Gastrocnemius medialis (tissue), 4 donors: Measurements from ENCODE around the gene CTNNA2. TPM values are rescaled to one million over a fixed set of nuclear protein-coding genes. Genes with fewer than 3 reads are reported as not detected.

Experiments used
- ATAC-seq, 2 donors: fragments of 150-250 bp; one replicate each; pipeline ENCODE4 v1.9.1; 2016
- DNase-seq, 2 donors: peaks; one replicate each; pipeline ENCODE4 v3.0.0-alpha.2; 2019
- H3K27ac ChIP-seq, 4 donors: fragments of 200-600 bp; sonication (generic); 1 replicate in 1 of 4; 2 replicates in 3 of 4; pipeline ENCODE4 v1.5.1; 2016 to 2018; ENCODE audit warnings: mild to moderate bottlenecking in 2 of 4, moderate library complexity in 1 of 4
- H3K27me3 ChIP-seq, 3 donors: fragments of 200-600 bp; sonication (generic) in 2 of 3; 1 replicate in 1 of 3; 2 replicates in 2 of 3; pipeline versions ENCODE4 v1.5.1 to v1.6.0; 2016 to 2019; ENCODE audit warnings: mild to moderate bottlenecking in 1 of 3, moderate library complexity in 1 of 3
- H3K36me3 ChIP-seq, 2 donors: fragments of 200-600 bp; sonication (generic) in 1 of 2; one replicate each; pipeline ENCODE4 v1.5.1; 2017 to 2018
- H3K4me1 ChIP-seq, 2 donors: fragments of 200-600 bp; sonication (generic) in 1 of 2; one replicate each; pipeline ENCODE4 v1.5.1; 2016 to 2017; ENCODE audit warnings: mild to moderate bottlenecking in 2 of 2
- H3K4me3 ChIP-seq, 4 donors: fragments of 200-600 bp; sonication (generic) in 3 of 4; 1 replicate in 1 of 4; 2 replicates in 3 of 4; pipeline ENCODE4 v1.5.1; 2016 to 2019; ENCODE audit warnings: mild to moderate bottlenecking in 2 of 4
- H3K9me3 ChIP-seq, 3 donors: fragments of 200-600 bp; sonication (generic) in 2 of 3; 1 replicate in 1 of 3; 2 replicates in 2 of 3; pipeline ENCODE4 v1.5.1; 2016 to 2019
- POLR2A ChIP-seq, 2 donors: fragments of 450-650 bp; IDR thresholded peaks; one replicate each; pipeline ENCODE4 v1.6.1; 2017; ENCODE audit warnings: antibody characterized with exemption in 2 of 2, mild to moderate bottlenecking in 2 of 2, moderate library complexity in 2 of 2
- in situ Hi-C, 4 donors: fragments of 200-750 bp; cut with MboI; loops; one replicate each; pipeline versions ENCODE4 v1.15.0 to v1.8.0; 2017; ENCODE audit warnings: low sequenced_read_pairs in 4 of 4
- intact Hi-C: fragments of 100-400 bp; cut with DNase I; formaldehyde crosslinking; loops from one replicate; pipeline ENCODE4 v1.15.1; 2023; ENCODE audit warnings: low total_unique reads
- total RNA-seq, 4 donors: library from RNA; depleted of rRNA; stranded (reverse); fragments of >200 nt; gene quantifications; one replicate each; pipeline versions ENCODE4 v1.1.0 to v1.2.3, GENCODE V29; 2016
- TF ChIP-seq, protein P1 (sequence below), 5 experiments: fragments of 450-650 bp in 3 of 5; fragments of 200-600 bp in 2 of 5; sonication (generic) in 2 of 5; IDR thresholded peaks in 4 of 5; conservative IDR thresholded peaks in 1 of 5; 1 replicate in 4 of 5; 2 replicates in 1 of 5; pipeline ENCODE4 v1.5.1; 2016 to 2019; ENCODE audit warnings: antibody characterized with exemption in 5 of 5, mild to moderate bottlenecking in 3 of 5, moderate library complexity in 3 of 5

Gene CTNNA2
- total RNA-seq, 4 donors from 2014 or later, result not detected

DNA sequence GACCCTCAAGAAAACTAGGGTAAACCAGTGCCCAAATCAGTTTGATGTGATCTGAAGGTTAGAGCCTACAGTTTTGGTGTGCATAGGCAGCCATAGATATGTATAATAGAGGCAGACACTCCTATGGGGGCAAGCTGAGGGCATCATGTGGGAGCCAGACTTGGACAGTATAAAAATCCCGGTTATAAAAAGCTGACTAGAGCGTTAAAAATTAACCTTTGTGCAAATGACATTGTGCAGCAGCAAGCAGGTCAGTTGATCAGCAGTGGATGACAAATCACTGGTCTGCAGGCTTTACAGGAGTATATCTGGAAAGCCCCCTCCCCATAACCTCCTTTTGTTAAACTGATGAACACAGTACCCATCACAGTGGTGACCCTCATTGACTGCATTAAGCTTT, 107.8 kb downstream of the CTNNA2 start:
- intact Hi-C loops (no loop called here), in situ Hi-C loops (no loop called here)
- ATAC-seq, result no peak
- Histone ChIP-seq H3K36me3 (no peaks in the 10 kb centered on the region), H3K4me1 (no peaks in the 10 kb centered on the region), H3K27ac (no peak overlapping the region), H3K9me3 (no peaks in the 10 kb centered on the region), H3K4me3 (no peak overlapping the region), H3K27me3 (no peaks in the 10 kb centered on the region)
- TF ChIP-seq, protein P1, sequence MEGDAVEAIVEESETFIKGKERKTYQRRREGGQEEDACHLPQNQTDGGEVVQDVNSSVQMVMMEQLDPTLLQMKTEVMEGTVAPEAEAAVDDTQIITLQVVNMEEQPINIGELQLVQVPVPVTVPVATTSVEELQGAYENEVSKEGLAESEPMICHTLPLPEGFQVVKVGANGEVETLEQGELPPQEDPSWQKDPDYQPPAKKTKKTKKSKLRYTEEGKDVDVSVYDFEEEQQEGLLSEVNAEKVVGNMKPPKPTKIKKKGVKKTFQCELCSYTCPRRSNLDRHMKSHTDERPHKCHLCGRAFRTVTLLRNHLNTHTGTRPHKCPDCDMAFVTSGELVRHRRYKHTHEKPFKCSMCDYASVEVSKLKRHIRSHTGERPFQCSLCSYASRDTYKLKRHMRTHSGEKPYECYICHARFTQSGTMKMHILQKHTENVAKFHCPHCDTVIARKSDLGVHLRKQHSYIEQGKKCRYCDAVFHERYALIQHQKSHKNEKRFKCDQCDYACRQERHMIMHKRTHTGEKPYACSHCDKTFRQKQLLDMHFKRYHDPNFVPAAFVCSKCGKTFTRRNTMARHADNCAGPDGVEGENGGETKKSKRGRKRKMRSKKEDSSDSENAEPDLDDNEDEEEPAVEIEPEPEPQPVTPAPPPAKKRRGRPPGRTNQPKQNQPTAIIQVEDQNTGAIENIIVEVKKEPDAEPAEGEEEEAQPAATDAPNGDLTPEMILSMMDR (IDR thresholded peaks at IDR 0.05 in 4 of 5, conservative IDR thresholded peaks at IDR 0.05 in 1 of 5), result no peak
- TF ChIP-seq POLR2A (IDR thresholded peaks at IDR 0.05), result no peak
- no peak for DNase-seq

DNA sequence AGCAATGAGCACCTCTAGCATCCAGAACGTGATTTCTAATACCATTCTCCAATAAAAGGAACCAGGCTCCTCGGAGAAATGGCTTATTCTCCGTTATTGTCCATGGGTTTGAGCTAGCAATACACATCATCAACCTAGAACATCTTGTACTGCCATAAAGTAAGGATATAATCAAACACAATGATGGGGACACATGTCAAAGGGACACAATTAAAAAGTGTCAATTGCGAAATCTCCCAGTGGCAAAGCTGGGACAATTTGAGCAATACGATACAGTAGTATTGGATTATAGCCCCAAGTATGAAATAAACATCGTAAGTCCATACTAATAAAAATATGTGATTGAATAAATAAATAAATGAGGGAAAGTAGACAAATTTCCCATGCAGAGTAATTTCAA, 108.4 kb downstream of the CTNNA2 start:
- in situ Hi-C loops, result no loop called here
- no peaks in the 10 kb centered on the region for H3K27me3 ChIP-seq

DNA sequence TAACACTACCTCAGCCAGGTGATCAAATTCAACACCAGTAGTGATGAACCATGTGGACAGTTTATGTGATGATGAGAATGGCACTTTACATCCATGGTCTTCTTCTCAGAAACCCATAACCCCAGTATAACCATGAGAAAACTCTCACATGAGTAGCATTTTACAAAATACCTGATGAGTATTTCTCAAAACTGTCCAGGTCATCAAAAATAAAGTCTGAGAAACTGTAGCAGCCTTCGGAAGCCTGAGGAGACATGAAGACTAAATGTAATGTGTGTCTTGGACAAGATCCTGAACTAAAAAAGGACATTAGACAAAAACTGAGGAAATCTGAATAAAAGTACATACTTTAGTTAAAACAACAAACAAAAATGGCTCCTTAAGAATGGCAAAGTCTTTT, 108.9 kb downstream of the CTNNA2 start:
- intact Hi-C loops, result no loop called here
- H3K9me3 ChIP-seq, result no peaks in the 10 kb centered on the region
- DNase-seq, result no peak
- H3K27ac ChIP-seq, result no peak overlapping the region
- no peaks in the 10 kb centered on the region for H3K27me3 ChIP-seq
- no peak for ATAC-seq
- in situ Hi-C loops, result no loop called here
- H3K4me3 ChIP-seq, result no peak overlapping the region
- TF ChIP-seq, protein P1 (IDR thresholded peaks at IDR 0.05 in 4 of 5, conservative IDR thresholded peaks at IDR 0.05 in 1 of 5), result no peak
- no peak for TF ChIP-seq POLR2A (IDR thresholded peaks at IDR 0.05)
- no peaks in the 10 kb centered on the region for H3K4me1 ChIP-seq
- no peaks in the 10 kb centered on the region for H3K36me3 ChIP-seq

More for the DNA sequence above, 108.4 kb downstream of the CTNNA2 start:
- H3K36me3 ChIP-seq, result no peaks in the 10 kb centered on the region
- TF ChIP-seq POLR2A (IDR thresholded peaks at IDR 0.05), result no peak
- TF ChIP-seq, protein P1 (IDR thresholded peaks at IDR 0.05 in 4 of 5, conservative IDR thresholded peaks at IDR 0.05 in 1 of 5), result no peak
- no peak overlapping the region for H3K27ac ChIP-seq
- no peaks in the 10 kb centered on the region for H3K9me3 ChIP-seq
- H3K4me1 ChIP-seq, result no peaks in the 10 kb centered on the region
- no peak overlapping the region for H3K4me3 ChIP-seq
- DNase-seq (no peak), ATAC-seq (no peak)
- intact Hi-C loops, result no loop called here

DNA sequence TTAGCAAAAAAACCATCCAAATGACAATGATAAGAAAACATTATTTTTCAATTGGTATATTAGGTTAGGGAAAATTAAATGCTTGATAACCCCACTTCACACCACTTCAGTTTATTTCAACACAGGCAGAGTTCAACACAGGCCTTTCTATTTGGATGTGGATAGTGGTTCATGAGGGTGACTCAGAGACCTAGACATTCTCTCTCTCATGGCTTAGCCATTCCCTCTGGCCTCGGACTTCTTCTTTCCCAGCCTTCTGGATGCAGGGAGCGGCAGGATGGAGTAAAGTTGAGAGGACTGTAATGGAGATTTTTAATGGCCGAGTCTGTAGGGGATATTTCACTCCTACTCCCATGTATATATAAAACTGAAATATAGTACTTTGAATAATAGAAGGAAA, 109.7 kb downstream of the CTNNA2 start:
- no peaks in the 10 kb centered on the region for H3K9me3 ChIP-seq
- no peak overlapping the region for H3K27ac ChIP-seq
- in situ Hi-C loops (no loop called here), intact Hi-C loops (no loop called here)
- no peaks in the 10 kb centered on the region for H3K27me3 ChIP-seq
- TF ChIP-seq, protein P1 (IDR thresholded peaks at IDR 0.05 in 4 of 5, conservative IDR thresholded peaks at IDR 0.05 in 1 of 5), result no peak
- TF ChIP-seq POLR2A (IDR thresholded peaks at IDR 0.05), result no peak
- DNase-seq (no peak), ATAC-seq (no peak)
- no peaks in the 10 kb centered on the region for H3K4me1 ChIP-seq
- H3K4me3 ChIP-seq, result no peak overlapping the region
- no peaks in the 10 kb centered on the region for H3K36me3 ChIP-seq

DNA sequence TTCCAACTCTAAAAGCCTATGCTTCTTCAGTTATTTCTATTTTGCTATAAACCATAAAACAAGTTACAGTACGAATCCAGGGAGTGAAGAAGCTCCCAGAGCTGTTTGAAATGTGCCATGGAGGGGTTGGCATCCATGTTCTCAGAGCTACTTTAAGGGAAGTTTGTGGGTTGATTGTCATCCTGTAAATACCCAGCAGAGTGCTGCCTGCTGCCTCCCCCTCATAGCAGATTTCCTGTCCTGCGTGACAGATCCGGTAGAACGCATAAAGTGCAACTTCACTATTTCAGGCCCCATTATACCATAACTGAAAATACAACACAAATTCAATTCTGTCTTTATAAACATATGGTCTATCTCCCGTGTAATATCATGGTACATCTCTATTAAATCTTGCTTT, 114.4 kb downstream of the CTNNA2 start:
- intact Hi-C loops (no loop called here), in situ Hi-C loops (no loop called here)
- Histone ChIP-seq H3K36me3 (no peaks in the 10 kb centered on the region), H3K4me1 (no peaks in the 10 kb centered on the region), H3K4me3 (no peak overlapping the region), H3K27ac (no peak overlapping the region), H3K27me3 (no peaks in the 10 kb centered on the region), H3K9me3 (no peaks in the 10 kb centered on the region)
- TF ChIP-seq, protein P1 (IDR thresholded peaks at IDR 0.05 in 4 of 5, conservative IDR thresholded peaks at IDR 0.05 in 1 of 5), result no peak
- TF ChIP-seq POLR2A (IDR thresholded peaks at IDR 0.05), result no peak
- DNase-seq, result no peak
- no peak for ATAC-seq
